ENCODE data around the gene DMD. TPM values are rescaled to one million over a fixed set of nuclear protein-coding genes. Genes with fewer than 3 reads are reported as not detected.

Gene DMD
- total RNA-seq, 6 experiments from 2014 or later = 4.9 to 6.0 (median 5.5) TPM

DNA sequence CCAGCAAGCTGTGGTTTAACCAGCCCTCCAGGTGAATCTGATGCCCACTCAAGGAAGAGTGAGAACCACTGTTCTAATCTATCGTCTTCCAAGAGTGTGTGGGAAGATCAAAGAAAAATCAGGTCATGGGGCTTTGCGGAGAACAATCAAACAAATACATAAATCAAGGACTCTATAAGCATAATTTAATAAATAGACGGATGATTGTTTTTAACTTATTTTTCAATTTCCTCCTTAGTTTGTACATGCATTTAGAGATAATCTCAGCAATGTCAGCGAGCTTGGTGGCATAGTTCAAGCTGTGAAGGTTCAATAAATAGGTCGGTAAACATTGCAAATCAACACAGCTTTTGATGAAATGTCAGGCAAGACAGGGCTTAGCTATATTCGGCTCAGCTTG is 84.9 kb downstream of the DMD start:
- Mint-ChIP-seq H3K36me3 (ENCODE audit: low read depth) (no peaks in the 10 kb centered on the region), H3K27me3 (ENCODE audit: insufficient read depth) (no peaks in the 10 kb centered on the region), H3K4me1 (ENCODE audit: low read depth) (no peaks in the 10 kb centered on the region), H3K9me3 (0 out of 2 replicates have a peak, but pooled peaks cover 3% of the 10 kb centered on the region), H3K27ac (no peak overlapping the region), H3K4me3 (no peak overlapping the region)
- DNase-seq = no peak
- TF ChIP-seq CTCF (IDR thresholded peaks at IDR 0.05) = no peak

GRCh38 chrX:33109858-33110257 is 101.5 kb downstream of the DMD start:
- no peak for TF ChIP-seq CTCF (IDR thresholded peaks at IDR 0.05)
- Mint-ChIP-seq H3K36me3 (ENCODE audit: low read depth) (no peaks in the 10 kb centered on the region), H3K27me3 (ENCODE audit: insufficient read depth) (peaks cover 2% of the 10 kb centered on the region; the same call in 1 of the 2 replicates), H3K4me1 (ENCODE audit: low read depth) (no peaks in the 10 kb centered on the region), H3K9me3 (no peaks in the 10 kb centered on the region), H3K4me3 (no peak overlapping the region), H3K27ac (no peak overlapping the region)
- DNase-seq = no peak

DNA sequence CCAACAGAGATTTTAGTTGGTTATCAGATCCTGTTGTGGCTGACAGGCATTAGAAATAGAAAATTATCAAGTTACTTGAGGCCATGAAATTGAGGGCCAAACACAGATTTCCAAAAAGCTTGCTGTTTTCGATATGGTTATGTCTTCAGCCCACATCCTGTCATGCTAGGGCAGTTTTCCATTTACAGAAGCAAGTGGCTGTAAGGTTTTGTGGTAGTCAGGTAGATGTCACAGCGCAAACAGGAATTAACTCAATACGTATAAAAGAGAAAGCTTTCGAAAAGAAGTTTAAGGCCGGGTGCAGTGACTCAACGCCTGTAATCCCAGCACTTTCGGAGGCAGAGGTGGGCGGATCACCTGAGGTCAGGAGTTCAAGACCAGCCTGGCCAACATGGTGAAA is 104.6 kb downstream of the DMD start:
- no peaks in the 10 kb centered on the region for H3K36me3 Mint-ChIP-seq (ENCODE audit: low read depth)
- no peaks in the 10 kb centered on the region for H3K4me1 Mint-ChIP-seq (ENCODE audit: low read depth)
- peaks cover 2% of the 10 kb centered on the region; the same call in 1 of the 2 replicates for H3K27me3 Mint-ChIP-seq (ENCODE audit: insufficient read depth)
- H3K27ac Mint-ChIP-seq = no peak overlapping the region
- no peak for DNase-seq
- no peak overlapping the region for H3K4me3 Mint-ChIP-seq
- H3K9me3 Mint-ChIP-seq = no peaks in the 10 kb centered on the region
- no peak for TF ChIP-seq CTCF (IDR thresholded peaks at IDR 0.05)

- TF ChIP-seq CTCF (IDR thresholded peaks at IDR 0.05) = no peak
- Mint-ChIP-seq H3K4me1 (ENCODE audit: low read depth) (no peaks in the 10 kb centered on the region), H3K27ac (no peak overlapping the region), H3K36me3 (ENCODE audit: low read depth) (no peaks in the 10 kb centered on the region), H3K9me3 (no peaks in the 10 kb centered on the region), H3K4me3 (no peak overlapping the region), H3K27me3 (ENCODE audit: insufficient read depth) (no peaks in the 10 kb centered on the region)
- DNase-seq = no peak
Observed at GRCh38 chrX:33095079-33095478, 116.3 kb downstream of the DMD start.

GRCh38 chrX:33087411-33087810 is 123.9 kb downstream of the DMD start:
- no peaks in the 10 kb centered on the region for H3K4me1 Mint-ChIP-seq (ENCODE audit: low read depth)
- peaks cover 18% of the 10 kb centered on the region for H3K9me3 Mint-ChIP-seq
- H3K27me3 Mint-ChIP-seq (ENCODE audit: insufficient read depth) = no peaks in the 10 kb centered on the region
- no peak overlapping the region for H3K27ac Mint-ChIP-seq
- DNase-seq = no peak
- no peak for TF ChIP-seq CTCF (IDR thresholded peaks at IDR 0.05)
- H3K36me3 Mint-ChIP-seq (ENCODE audit: low read depth) = no peaks in the 10 kb centered on the region
- H3K4me3 Mint-ChIP-seq = no peak overlapping the region

DNA sequence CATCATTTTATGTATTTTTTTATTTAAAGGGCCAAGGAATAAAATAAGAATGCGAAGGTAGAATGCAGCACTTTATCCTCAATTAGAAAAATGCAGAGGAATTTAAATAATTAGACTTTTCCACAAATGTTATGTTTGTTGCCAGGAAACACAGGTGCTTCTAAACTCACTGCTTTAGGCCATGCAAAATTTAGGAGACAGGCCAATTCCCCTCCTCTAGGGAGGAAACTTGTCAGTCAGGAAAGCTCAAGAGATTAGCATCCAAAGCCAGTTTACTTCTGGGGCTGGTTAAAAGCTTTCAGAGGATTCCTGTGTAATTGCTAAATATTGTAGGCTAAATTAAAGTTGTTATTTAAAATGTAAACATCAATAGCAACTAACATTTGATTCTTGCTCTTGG is 124.5 kb downstream of the DMD start:
- no peak for TF ChIP-seq CTCF (IDR thresholded peaks at IDR 0.05)
- Mint-ChIP-seq H3K27ac (no peak overlapping the region), H3K4me1 (ENCODE audit: low read depth) (no peaks in the 10 kb centered on the region), H3K9me3 (peaks cover 18% of the 10 kb centered on the region), H3K27me3 (ENCODE audit: insufficient read depth) (no peaks in the 10 kb centered on the region), H3K4me3 (no peak overlapping the region), H3K36me3 (ENCODE audit: low read depth) (no peaks in the 10 kb centered on the region)
- no peak for DNase-seq

Measured in HFFc6 (cell line).